Activated CD8-positive, alpha-beta T cell treated with anti-CD3 and anti-CD28 coated beads for 36 hours (primary cell): ENCODE measurements around the gene IGFLR1. TPM values are rescaled to one million over a fixed set of nuclear protein-coding genes. Genes with fewer than 3 reads are reported as not detected.

Experiments
- ATAC-seq: fragments of 200-7000 bp; cut with Tn5 transposase; one replicate; pipeline ENCODE4 v1.10.0; 2021; ENCODE audit warnings: mild to moderate bottlenecking, moderate library complexity
- CTCF ChIA-PET: fragments of 350-600 bp; sonication (Branson Sonifier 250); formaldehyde crosslinking; loops from one replicate; lab custom pipeline; 2021; ENCODE audit warnings: antibody characterized with exemption; lab: Charles Lee
- POLR2A ChIA-PET: fragments of 350-600 bp; sonication (Branson Sonifier 250); formaldehyde crosslinking; loops from one replicate; lab custom pipeline; 2021; ENCODE audit warnings: antibody characterized with exemption; lab: Charles Lee
- DNase-seq: peaks from one replicate; pipeline ENCODE4 v3.0.0-alpha.2; 2020
- H3K27ac Mint-ChIP-seq: one replicate; pipeline ENCODE4 v1.8.0; 2021; ENCODE audit warnings: mild to moderate bottlenecking, mixed read lengths
- H3K27me3 Mint-ChIP-seq: one replicate; pipeline ENCODE4 v1.8.0; 2021; ENCODE audit warnings: mixed read lengths
- H3K36me3 Mint-ChIP-seq: one replicate; pipeline ENCODE4 v1.8.0; 2021; ENCODE audit warnings: low read depth, mixed read lengths
- H3K4me1 Mint-ChIP-seq: one replicate; pipeline ENCODE4 v1.8.0; 2021; ENCODE audit warnings: low read depth, mixed read lengths
- H3K4me3 Mint-ChIP-seq: one replicate; pipeline ENCODE4 v1.8.0; 2021; ENCODE audit warnings: mild to moderate bottlenecking, moderate library complexity, mixed read lengths
- H3K9me3 Mint-ChIP-seq: one replicate; pipeline ENCODE4 v1.8.0; 2021; ENCODE audit warnings: mixed read lengths
- CTCF ChIP-seq: fragments of 200-600 bp; IDR thresholded peaks from one replicate; pipeline ENCODE4 v1.8.0; 2022; ENCODE audit warnings: antibody characterized with exemption, mild to moderate bottlenecking
- intact Hi-C: fragments of 100-400 bp; cut with micrococcal nuclease; formaldehyde crosslinking; loops from one replicate; pipeline ENCODE4 v1.10.0; 2022
- total RNA-seq, 2 experiments: library from RNA; stranded (reverse); gene quantifications; one replicate each; pipeline ENCODE4 v1.2.3, GENCODE V29; 2021

Gene IGFLR1
- total RNA-seq, 2 experiments from 2014 or later = 140 to 143 TPM

- no peaks in the 10 kb centered on the region for H3K36me3 Mint-ChIP-seq
- intact Hi-C loops = no loop called here
- no peak overlapping the region for H3K27ac Mint-ChIP-seq
- POLR2A ChIA-PET = no interaction called here
- H3K4me3 Mint-ChIP-seq = no peak overlapping the region
- CTCF ChIA-PET = no interaction called here
- no peak for TF ChIP-seq CTCF
- H3K27me3 Mint-ChIP-seq = no peaks in the 10 kb centered on the region
- no peaks in the 10 kb centered on the region for H3K9me3 Mint-ChIP-seq
- H3K4me1 Mint-ChIP-seq = no peaks in the 10 kb centered on the region
- ATAC-seq (no peak), DNase-seq (no peak)
Observed at GRCh38 chr19:35785339-35785627, 43.0 kb upstream of the IGFLR1 start.

GRCh38 chr19:35784503-35785338 lies 42.5 kb upstream of the IGFLR1 start:
- no peaks in the 10 kb centered on the region for H3K4me1 Mint-ChIP-seq

GRCh38 chr19:35783469-35784434 lies 41.5 kb upstream of the IGFLR1 start:
- Mint-ChIP-seq H3K27ac (no peak overlapping the region), H3K4me1 (no peaks in the 10 kb centered on the region), H3K4me3 (no peak overlapping the region), H3K27me3 (no peaks in the 10 kb centered on the region), H3K36me3 (no peaks in the 10 kb centered on the region), H3K9me3 (no peaks in the 10 kb centered on the region)
- DNase-seq (peak; percentile 32), ATAC-seq (peak; percentile 69)
- POLR2A ChIA-PET = no interaction called here
- CTCF ChIA-PET = no interaction called here
- intact Hi-C loops = no loop called here
- TF ChIP-seq CTCF = no peak

More at GRCh38 chr19:35784503-35785338, 42.5 kb upstream of the IGFLR1 start:
- TF ChIP-seq CTCF = no peak
- DNase-seq (no peak), ATAC-seq (no peak)
- Mint-ChIP-seq H3K9me3 (no peaks in the 10 kb centered on the region), H3K27me3 (no peaks in the 10 kb centered on the region), H3K36me3 (no peaks in the 10 kb centered on the region), H3K4me3 (no peak overlapping the region), H3K27ac (no peak overlapping the region)
- intact Hi-C loops = no loop called here
- ChIA-PET POLR2A (no interaction called here), CTCF (no interaction called here)

- intact Hi-C loops = no loop called here
- Mint-ChIP-seq H3K27ac (no peak overlapping the region), H3K9me3 (no peaks in the 10 kb centered on the region), H3K4me1 (no peaks in the 10 kb centered on the region), H3K4me3 (no peak overlapping the region), H3K27me3 (no peaks in the 10 kb centered on the region), H3K36me3 (no peaks in the 10 kb centered on the region)
- ChIA-PET POLR2A (no interaction called here), CTCF (no interaction called here)
- no peak for DNase-seq
- no peak for TF ChIP-seq CTCF
- ATAC-seq = no peak
Observed at GRCh38 chr19:35782589-35782988, 40.3 kb upstream of the IGFLR1 start.

- H3K4me3 Mint-ChIP-seq = no peak overlapping the region
- TF ChIP-seq CTCF = no peak
- ATAC-seq (no peak), DNase-seq (no peak)
- ChIA-PET CTCF (no interaction called here), POLR2A (no interaction called here)
- no peaks in the 10 kb centered on the region for H3K4me1 Mint-ChIP-seq
- intact Hi-C loops = no loop called here
- H3K27me3 Mint-ChIP-seq = no peaks in the 10 kb centered on the region
- no peaks in the 10 kb centered on the region for H3K9me3 Mint-ChIP-seq
- H3K36me3 Mint-ChIP-seq = no peaks in the 10 kb centered on the region
- H3K27ac Mint-ChIP-seq = no peak overlapping the region
Observed at GRCh38 chr19:35781650-35782049, 39.4 kb upstream of the IGFLR1 start.
